ENCODE measurements around the gene BIRC5.

Gene BIRC5

DNA sequence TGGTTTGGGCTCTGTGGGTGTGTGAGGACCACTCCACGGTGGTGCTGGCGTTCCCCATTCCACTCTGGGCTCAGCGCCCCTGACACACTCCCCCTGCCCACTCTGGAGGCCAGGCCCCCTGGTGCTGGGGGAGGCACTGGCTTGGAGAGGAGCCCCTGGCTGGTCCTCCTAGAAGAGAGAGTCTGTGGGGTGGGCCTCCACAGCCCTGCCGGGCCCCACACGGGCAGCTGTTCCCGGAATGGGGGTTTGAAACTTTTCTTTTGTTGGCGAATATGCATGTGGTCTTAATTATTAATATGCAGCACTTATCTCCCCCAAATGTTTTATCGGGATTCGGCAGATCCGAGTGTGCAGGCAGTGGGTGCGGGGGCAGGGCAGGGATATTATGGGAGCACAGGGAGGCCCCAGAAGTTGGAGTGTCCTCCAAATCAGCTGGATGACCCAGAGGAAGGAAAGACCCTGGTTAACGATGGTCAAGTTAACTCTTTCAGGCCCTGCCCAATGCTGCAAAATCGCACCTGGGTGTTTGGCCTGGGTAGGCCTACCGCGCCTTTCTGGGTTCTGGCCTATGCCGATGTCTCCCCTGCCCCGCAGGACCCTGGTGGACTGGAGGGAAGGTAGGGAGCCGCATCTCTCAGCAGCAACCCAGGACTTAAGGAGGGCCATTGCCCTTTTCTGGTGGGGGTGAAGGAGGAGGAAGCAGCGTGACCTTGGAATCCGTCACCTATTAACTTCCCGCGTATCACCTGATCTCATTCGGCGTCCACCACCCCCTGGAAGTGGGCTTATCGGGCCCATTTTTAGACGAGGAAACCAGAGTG lies 53.4 kb downstream of the BIRC5 start:
- DNase-seq (ENCODE audit: low read depth): no peak
- TF ChIP-seq, protein P1, sequence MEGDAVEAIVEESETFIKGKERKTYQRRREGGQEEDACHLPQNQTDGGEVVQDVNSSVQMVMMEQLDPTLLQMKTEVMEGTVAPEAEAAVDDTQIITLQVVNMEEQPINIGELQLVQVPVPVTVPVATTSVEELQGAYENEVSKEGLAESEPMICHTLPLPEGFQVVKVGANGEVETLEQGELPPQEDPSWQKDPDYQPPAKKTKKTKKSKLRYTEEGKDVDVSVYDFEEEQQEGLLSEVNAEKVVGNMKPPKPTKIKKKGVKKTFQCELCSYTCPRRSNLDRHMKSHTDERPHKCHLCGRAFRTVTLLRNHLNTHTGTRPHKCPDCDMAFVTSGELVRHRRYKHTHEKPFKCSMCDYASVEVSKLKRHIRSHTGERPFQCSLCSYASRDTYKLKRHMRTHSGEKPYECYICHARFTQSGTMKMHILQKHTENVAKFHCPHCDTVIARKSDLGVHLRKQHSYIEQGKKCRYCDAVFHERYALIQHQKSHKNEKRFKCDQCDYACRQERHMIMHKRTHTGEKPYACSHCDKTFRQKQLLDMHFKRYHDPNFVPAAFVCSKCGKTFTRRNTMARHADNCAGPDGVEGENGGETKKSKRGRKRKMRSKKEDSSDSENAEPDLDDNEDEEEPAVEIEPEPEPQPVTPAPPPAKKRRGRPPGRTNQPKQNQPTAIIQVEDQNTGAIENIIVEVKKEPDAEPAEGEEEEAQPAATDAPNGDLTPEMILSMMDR (conservative IDR thresholded peaks at IDR 0.05; ENCODE audit: low read length): no peak
- no peak overlapping the region for H3K4me3 ChIP-seq (ENCODE audit: low read length)

GRCh38 chr17:78268191-78268874 lies 54.3 kb downstream of the BIRC5 start:
- no peak for DNase-seq (ENCODE audit: low read depth)
- H3K4me3 ChIP-seq (ENCODE audit: low read length): no peak overlapping the region
- TF ChIP-seq, protein P1 (conservative IDR thresholded peaks at IDR 0.05; ENCODE audit: low read length): no peak

DNA sequence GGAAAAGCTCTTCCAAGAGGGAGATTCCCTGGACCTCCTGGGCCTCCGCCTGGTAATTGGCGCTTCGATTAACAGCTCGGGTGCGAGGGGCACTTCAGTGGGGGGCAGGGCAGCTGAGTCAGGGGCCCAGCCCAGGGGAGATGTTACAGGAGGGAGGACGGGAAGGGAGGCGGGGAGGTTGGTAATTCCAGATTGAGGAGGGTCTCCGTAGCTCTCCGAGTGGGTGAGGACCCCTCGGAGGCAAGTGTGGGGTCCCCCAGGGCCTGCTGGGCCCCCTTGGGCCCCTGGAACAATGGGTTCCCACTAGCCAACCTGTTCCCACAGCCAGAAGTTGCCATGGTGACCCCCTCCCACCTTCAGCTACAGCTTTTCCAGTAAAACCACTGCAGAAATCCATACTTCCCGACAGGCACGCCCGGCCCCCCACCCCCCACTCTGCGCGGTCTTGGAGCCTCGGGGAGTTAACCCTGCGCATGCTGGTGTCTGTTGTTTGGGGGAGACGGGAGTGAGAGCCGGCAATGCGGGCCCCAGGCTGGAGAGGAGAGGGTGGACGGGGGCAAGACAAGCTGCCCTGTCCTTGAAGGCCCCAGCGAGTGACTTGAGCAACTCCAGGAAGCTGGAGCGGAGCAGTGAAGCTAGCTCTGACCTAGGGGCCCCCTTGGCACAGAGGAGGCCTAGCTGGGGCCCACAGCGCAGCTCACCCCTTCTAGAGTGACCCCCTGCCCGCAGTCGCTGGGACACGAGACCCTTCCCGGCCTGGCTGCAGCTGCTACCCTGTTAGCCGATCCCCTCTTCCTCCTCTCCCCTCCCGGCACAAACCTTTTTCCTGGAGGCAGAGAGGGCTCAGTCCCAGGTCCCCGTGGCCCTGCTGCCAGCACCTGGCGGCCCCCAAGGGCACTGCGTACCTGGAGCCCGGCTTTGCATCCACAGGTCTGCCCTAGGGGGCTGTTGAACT lies 55.2 kb downstream of the BIRC5 start:
- DNase-seq (ENCODE audit: low read depth): peak; percentile 18
- H3K4me3 ChIP-seq (ENCODE audit: low read length): no peak overlapping the region
- TF ChIP-seq, protein P1 (conservative IDR thresholded peaks at IDR 0.05; ENCODE audit: low read length): no peak

- H3K4me3 ChIP-seq (ENCODE audit: low read length): no peak overlapping the region
- TF ChIP-seq, protein P1 (conservative IDR thresholded peaks at IDR 0.05; ENCODE audit: low read length): no peak
- no peak for DNase-seq (ENCODE audit: low read depth)
These were observed 55.9 kb downstream of the BIRC5 start for GRCh38 chr17:78269955-78270381.

DNA sequence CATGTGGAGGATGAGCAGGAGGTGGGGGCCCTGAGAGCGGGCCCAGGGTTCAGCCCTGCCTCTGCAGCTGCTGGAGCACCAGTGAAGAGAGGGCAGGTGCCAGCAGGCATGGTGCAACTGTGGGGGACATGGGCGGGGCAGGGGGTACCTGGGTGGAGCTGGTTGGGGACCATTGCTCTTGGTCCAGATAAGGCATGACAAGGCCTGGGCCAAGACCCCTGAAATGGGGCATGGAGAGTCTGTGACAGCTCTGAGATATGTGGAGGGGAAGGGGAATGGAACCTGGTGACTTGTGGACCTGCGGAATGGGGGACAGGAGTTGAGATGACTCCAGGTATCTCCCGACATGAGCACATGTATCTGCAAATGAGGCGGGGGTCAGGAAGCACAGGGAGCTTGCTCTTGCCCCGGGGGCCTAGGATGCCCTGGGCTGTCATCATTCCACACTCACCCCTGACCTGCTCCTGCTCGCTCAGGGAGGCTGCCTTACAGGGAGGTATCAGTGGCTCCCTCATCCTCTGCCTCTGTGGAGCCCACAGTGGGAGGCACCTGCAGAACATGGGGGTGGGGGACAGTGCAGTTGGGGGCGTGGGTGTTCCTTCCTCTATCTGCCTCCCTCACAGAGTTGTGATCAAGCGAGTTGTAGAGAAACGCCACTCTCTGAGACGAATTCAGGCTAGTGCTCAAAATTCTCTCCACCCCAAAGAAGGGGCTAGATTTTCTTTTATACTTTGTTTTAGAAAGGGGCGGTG lies 57.5 kb downstream of the BIRC5 start:
- TF ChIP-seq, protein P1 (conservative IDR thresholded peaks at IDR 0.05; ENCODE audit: low read length): no peak
- DNase-seq (ENCODE audit: low read depth): no peak

GRCh38 chr17:78272181-78272913 lies 58.3 kb downstream of the BIRC5 start:
- H3K4me3 ChIP-seq (ENCODE audit: low read length): no peak overlapping the region
- DNase-seq (ENCODE audit: low read depth): no peak
- TF ChIP-seq, protein P1 (conservative IDR thresholded peaks at IDR 0.05; ENCODE audit: low read length): no peak

More for the DNA sequence above, 57.5 kb downstream of the BIRC5 start:
- no peak overlapping the region for H3K4me3 ChIP-seq (ENCODE audit: low read length)
